ENCODE data around the gene KRR1.

DNA sequence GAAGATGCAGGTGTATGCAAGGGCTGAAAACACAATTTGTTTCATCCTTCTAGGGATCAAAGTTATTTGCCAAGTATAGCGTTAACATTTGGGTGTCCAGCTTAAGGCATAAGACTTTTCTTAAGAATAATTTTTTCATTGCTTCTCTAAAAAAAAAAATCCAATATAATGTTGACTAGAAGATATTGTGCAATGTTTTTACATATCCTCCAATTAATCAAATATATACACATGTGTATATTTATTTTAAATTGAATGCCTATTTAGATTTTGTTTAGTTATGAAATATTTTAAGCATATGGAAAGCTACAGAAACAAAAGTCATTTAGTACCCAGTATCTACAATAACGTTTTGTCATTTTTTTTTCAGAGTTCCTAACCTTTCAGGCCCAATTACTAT, 28.5 kb upstream of the KRR1 start:
- TF ChIP-seq, protein P1, sequence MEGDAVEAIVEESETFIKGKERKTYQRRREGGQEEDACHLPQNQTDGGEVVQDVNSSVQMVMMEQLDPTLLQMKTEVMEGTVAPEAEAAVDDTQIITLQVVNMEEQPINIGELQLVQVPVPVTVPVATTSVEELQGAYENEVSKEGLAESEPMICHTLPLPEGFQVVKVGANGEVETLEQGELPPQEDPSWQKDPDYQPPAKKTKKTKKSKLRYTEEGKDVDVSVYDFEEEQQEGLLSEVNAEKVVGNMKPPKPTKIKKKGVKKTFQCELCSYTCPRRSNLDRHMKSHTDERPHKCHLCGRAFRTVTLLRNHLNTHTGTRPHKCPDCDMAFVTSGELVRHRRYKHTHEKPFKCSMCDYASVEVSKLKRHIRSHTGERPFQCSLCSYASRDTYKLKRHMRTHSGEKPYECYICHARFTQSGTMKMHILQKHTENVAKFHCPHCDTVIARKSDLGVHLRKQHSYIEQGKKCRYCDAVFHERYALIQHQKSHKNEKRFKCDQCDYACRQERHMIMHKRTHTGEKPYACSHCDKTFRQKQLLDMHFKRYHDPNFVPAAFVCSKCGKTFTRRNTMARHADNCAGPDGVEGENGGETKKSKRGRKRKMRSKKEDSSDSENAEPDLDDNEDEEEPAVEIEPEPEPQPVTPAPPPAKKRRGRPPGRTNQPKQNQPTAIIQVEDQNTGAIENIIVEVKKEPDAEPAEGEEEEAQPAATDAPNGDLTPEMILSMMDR (conservative IDR thresholded peaks at IDR 0.05): no peak
- TF ChIP-seq EZH2 (IDR thresholded peaks at IDR 0.05; ENCODE audit: low read depth): no peak

Measured in PC-9 (cell line).